DMS79 (cell line): ENCODE results near the gene BRD4.

Experiments used
- DNase-seq: peaks from one replicate; lab custom pipeline; 2025; lab: John Stamatoyannopoulos, UW

BRD4 gene

GRCh38 chr19:15289673-15290072 lies 42.7 kb downstream of the BRD4 start:
- DNase-seq, result no peak

- DNase-seq, result no peak
Observed at GRCh38 chr19:15288146-15288963, 44.0 kb downstream of the BRD4 start.

GRCh38 chr19:15287496-15287895 lies 44.8 kb downstream of the BRD4 start:
- DNase-seq, result no peak

GRCh38 chr19:15286688-15287365 lies 45.5 kb downstream of the BRD4 start:
- no peak for DNase-seq

- DNase-seq, result no peak
Observed at GRCh38 chr19:15285896-15286591, 46.3 kb downstream of the BRD4 start.

GRCh38 chr19:15284896-15285295 lies 47.4 kb downstream of the BRD4 start:
- DNase-seq, result no peak

GRCh38 chr19:15284091-15284490 lies 48.2 kb downstream of the BRD4 start:
- no peak for DNase-seq

- no peak for DNase-seq
Observed at GRCh38 chr19:15283141-15283883, 49.0 kb downstream of the BRD4 start.

- DNase-seq, result peak; percentile 64
Observed at GRCh38 chr19:15282311-15282705, 50.0 kb downstream of the BRD4 start.

- peak; percentile 70 for DNase-seq
Observed at GRCh38 chr19:15280915-15281683, 51.2 kb downstream of the BRD4 start.

GRCh38 chr19:15280048-15280725 lies 52.2 kb downstream of the BRD4 start:
- DNase-seq, result no peak

GRCh38 chr19:15279326-15279904 lies 52.9 kb downstream of the BRD4 start:
- no peak for DNase-seq

GRCh38 chr19:15276620-15277215 lies 55.6 kb downstream of the BRD4 start:
- no peak for DNase-seq

GRCh38 chr19:15274477-15274876 lies 57.9 kb downstream of the BRD4 start:
- no peak for DNase-seq

- no peak for DNase-seq
Observed at GRCh38 chr19:15269806-15270205, 62.5 kb downstream of the BRD4 start.

GRCh38 chr19:15268928-15269253 lies 63.4 kb downstream of the BRD4 start:
- no peak for DNase-seq

GRCh38 chr19:15268192-15268927 lies 64.0 kb downstream of the BRD4 start:
- no peak for DNase-seq

GRCh38 chr19:15266683-15267082 lies 65.7 kb downstream of the BRD4 start:
- DNase-seq, result no peak

GRCh38 chr19:15265850-15266248 lies 66.5 kb downstream of the BRD4 start:
- peak; percentile 36 for DNase-seq
